ENCODE results near the gene POMC.
A peak's percentile ranks its signal among the peaks of the same experiment; 100 is the strongest.
"Not testable (repeated sequence)": the region's sequence is repeated elsewhere in the genome, so short reads cannot be mapped to it uniquely, and the experiment has no call there.

The POMC gene

DNA sequence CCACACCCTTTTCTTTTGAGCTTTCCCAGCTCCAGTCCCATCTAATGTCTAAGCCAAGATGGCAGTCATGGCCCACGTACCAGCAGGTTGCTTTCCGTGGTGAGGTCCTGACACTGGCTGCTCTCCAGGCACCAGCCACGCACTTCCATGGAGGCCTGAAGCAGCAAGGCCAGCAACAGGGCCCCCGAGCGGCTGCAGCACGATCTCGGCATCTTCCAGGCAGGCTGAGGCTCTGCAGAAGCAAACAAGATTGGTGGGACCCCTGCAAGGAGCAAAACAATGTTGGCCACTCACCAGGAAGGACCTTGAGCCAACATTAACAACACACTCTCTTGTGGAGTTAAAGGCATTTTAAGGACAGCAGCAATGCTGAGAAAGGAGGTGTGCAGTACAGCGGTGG is 3.8 kb downstream of the POMC start:
- Histone ChIP-seq H3K79me1 (ENCODE audit: low read length) (peaks cover 3% of the 10 kb centered on the region), H3K27me3 (ENCODE audit: insufficient read depth, low read length) (peaks cover 20% of the 10 kb centered on the region), H3K4me3 (ENCODE audit: low read depth, low read length) (no peak overlapping the region), H2BK120ac (ENCODE audit: insufficient read depth, low read length, poor library complexity) (no peak overlapping the region), H2BK5ac (ENCODE audit: low read depth, low read length, poor library complexity) (no peak overlapping the region), H4K12ac (ENCODE audit: low read depth, low read length) (no peak overlapping the region), H3K14ac (ENCODE audit: low read length) (no peak overlapping the region), H3K18ac (ENCODE audit: low read length) (no peak overlapping the region), H4K91ac (ENCODE audit: low read depth, low read length) (no peak overlapping the region), H3K9me3 (ENCODE audit: insufficient read depth, low read depth, low read length) (peaks cover 6% of the 10 kb centered on the region), H2AK5ac (ENCODE audit: low read length) (no peak overlapping the region), H3K79me2 (ENCODE audit: control insufficient read depth, insufficient read depth, low read length, poor library complexity) (no peaks in the 10 kb centered on the region), H3K9ac (ENCODE audit: low read length) (no peak overlapping the region), H3K23ac (ENCODE audit: low read length) (no peak overlapping the region), H2AFZ (ENCODE audit: insufficient read depth, low read length, poor library complexity) (no peak overlapping the region), H2BK12ac (ENCODE audit: low read length) (no peak overlapping the region), H3K4me2 (ENCODE audit: low read length) (no peak overlapping the region), H4K8ac (ENCODE audit: low read depth, low read length) (no peak overlapping the region), H3K36me3 (ENCODE audit: control insufficient read depth in 1 of 2, insufficient read depth in 2 of 2, low read length in 2 of 2) (no peaks in the 10 kb centered on the region), H3K27ac (ENCODE audit: low read depth, low read length) (no peak overlapping the region), H3K4me1 (ENCODE audit: control insufficient read depth in 1 of 2, insufficient read depth in 2 of 2, low read length in 2 of 2) (peaks cover 15 to 19% of the 10 kb centered on the region in 2 experiments), H3K4ac (ENCODE audit: low read depth, low read length) (no peak overlapping the region)
- DNase-seq, result no peak
- WGBS (ENCODE audit: extremely low coverage, insufficient coverage, insufficient read length), result no CpG with 5 or more reads among the region's 8 CpGs

GRCh38 chr2:25162061-25162460 is 6.3 kb downstream of the POMC start:
- H4K91ac ChIP-seq (ENCODE audit: low read depth, low read length); H2BK5ac ChIP-seq (ENCODE audit: low read depth, low read length, poor library complexity); H4K12ac ChIP-seq (ENCODE audit: low read depth, low read length); H4K8ac ChIP-seq (ENCODE audit: low read depth, low read length); H3K14ac ChIP-seq (ENCODE audit: low read length); H3K4ac ChIP-seq (ENCODE audit: low read depth, low read length); H2BK120ac ChIP-seq (ENCODE audit: insufficient read depth, low read length, poor library complexity); H3K4me3 ChIP-seq (ENCODE audit: low read depth, low read length); H3K18ac ChIP-seq (ENCODE audit: low read length); H2BK12ac ChIP-seq (ENCODE audit: low read length); H3K79me2 ChIP-seq (ENCODE audit: control insufficient read depth, insufficient read depth, low read length, poor library complexity); H2AFZ ChIP-seq (ENCODE audit: insufficient read depth, low read length, poor library complexity); H3K79me1 ChIP-seq (ENCODE audit: low read length); H3K9me3 ChIP-seq (ENCODE audit: insufficient read depth, low read depth, low read length); H3K27me3 ChIP-seq (ENCODE audit: insufficient read depth, low read length); DNase-seq; H3K23ac ChIP-seq (ENCODE audit: low read length); H2AK5ac ChIP-seq (ENCODE audit: low read length); H3K4me2 ChIP-seq (ENCODE audit: low read length); H3K27ac ChIP-seq (ENCODE audit: low read depth, low read length); H3K36me3 ChIP-seq (ENCODE audit: control insufficient read depth in 1 of 2, insufficient read depth in 2 of 2, low read length in 2 of 2); H3K9ac ChIP-seq (ENCODE audit: low read length): not testable (repeated sequence)
- peaks cover 12 to 18% of the 10 kb centered on the region in 2 experiments for H3K4me1 ChIP-seq (ENCODE audit: control insufficient read depth in 1 of 2, insufficient read depth in 2 of 2, low read length in 2 of 2)
- no CpG with 5 or more reads among the region's 7 CpGs for WGBS (ENCODE audit: extremely low coverage, insufficient coverage, insufficient read length)

- no peak overlapping the region for H3K18ac ChIP-seq (ENCODE audit: low read length)
- peaks cover 6% of the 10 kb centered on the region for H3K9me3 ChIP-seq (ENCODE audit: insufficient read depth, low read depth, low read length)
- no peak overlapping the region for H2BK12ac ChIP-seq (ENCODE audit: low read length)
- no peak overlapping the region for H3K27ac ChIP-seq (ENCODE audit: low read depth, low read length)
- no peak overlapping the region for H3K4ac ChIP-seq (ENCODE audit: low read depth, low read length)
- no peak overlapping the region for H2AK5ac ChIP-seq (ENCODE audit: low read length)
- H3K4me3 ChIP-seq (ENCODE audit: low read depth, low read length), result no peak overlapping the region
- no peak overlapping the region for H3K4me2 ChIP-seq (ENCODE audit: low read length)
- no peak overlapping the region for H2BK5ac ChIP-seq (ENCODE audit: low read depth, low read length, poor library complexity)
- no peaks in the 10 kb centered on the region for H3K27me3 ChIP-seq (ENCODE audit: insufficient read depth, low read length)
- no peak overlapping the region for H3K14ac ChIP-seq (ENCODE audit: low read length)
- no peaks in the 10 kb centered on the region for H3K36me3 ChIP-seq (ENCODE audit: control insufficient read depth in 1 of 2, insufficient read depth in 2 of 2, low read length in 2 of 2)
- H3K4me1 ChIP-seq (ENCODE audit: control insufficient read depth in 1 of 2, insufficient read depth in 2 of 2, low read length in 2 of 2), result peaks cover 12 to 18% of the 10 kb centered on the region in 2 experiments
- no peak overlapping the region for H4K12ac ChIP-seq (ENCODE audit: low read depth, low read length)
- no peak overlapping the region for H3K9ac ChIP-seq (ENCODE audit: low read length)
- H2BK120ac ChIP-seq (ENCODE audit: insufficient read depth, low read length, poor library complexity), result no peak overlapping the region
- no peak overlapping the region for H3K23ac ChIP-seq (ENCODE audit: low read length)
- H3K79me1 ChIP-seq (ENCODE audit: low read length), result peaks cover 3% of the 10 kb centered on the region
- peak overlapping the region; percentile 7 for H4K91ac ChIP-seq (ENCODE audit: low read depth, low read length)
- H2AFZ ChIP-seq (ENCODE audit: insufficient read depth, low read length, poor library complexity), result no peak overlapping the region
- DNase-seq, result no peak
- H3K79me2 ChIP-seq (ENCODE audit: control insufficient read depth, insufficient read depth, low read length, poor library complexity), result no peaks in the 10 kb centered on the region
- no CpG with 5 or more reads among the region's 69 CpGs for WGBS (ENCODE audit: extremely low coverage, insufficient coverage, insufficient read length)
- no peak overlapping the region for H4K8ac ChIP-seq (ENCODE audit: low read depth, low read length)
Measured at GRCh38 chr2:25161055-25161781, 7.2 kb downstream of the POMC start.

- H2AFZ ChIP-seq (ENCODE audit: insufficient read depth, low read length, poor library complexity), result no peak overlapping the region
- H3K79me2 ChIP-seq (ENCODE audit: control insufficient read depth, insufficient read depth, low read length, poor library complexity), result no peaks in the 10 kb centered on the region
- no peak overlapping the region for H3K18ac ChIP-seq (ENCODE audit: low read length)
- H4K91ac ChIP-seq (ENCODE audit: low read depth, low read length), result peak overlapping the region; percentile 20
- no peak overlapping the region for H2AK5ac ChIP-seq (ENCODE audit: low read length)
- H3K79me1 ChIP-seq (ENCODE audit: low read length), result peaks cover 3% of the 10 kb centered on the region
- H3K4me2 ChIP-seq (ENCODE audit: low read length), result peak overlapping the region; percentile 10
- H4K12ac ChIP-seq (ENCODE audit: low read depth, low read length), result no peak overlapping the region
- H3K9me3 ChIP-seq (ENCODE audit: insufficient read depth, low read depth, low read length), result peaks cover 6% of the 10 kb centered on the region
- no peak overlapping the region for H3K4me3 ChIP-seq (ENCODE audit: low read depth, low read length)
- no peak overlapping the region for H3K4ac ChIP-seq (ENCODE audit: low read depth, low read length)
- peak overlapping the region; percentile 2 for H3K14ac ChIP-seq (ENCODE audit: low read length)
- peaks cover 12 to 18% of the 10 kb centered on the region in 2 experiments for H3K4me1 ChIP-seq (ENCODE audit: control insufficient read depth in 1 of 2, insufficient read depth in 2 of 2, low read length in 2 of 2)
- no peak for DNase-seq
- H4K8ac ChIP-seq (ENCODE audit: low read depth, low read length), result peak overlapping the region; percentile 17
- no peak overlapping the region for H2BK120ac ChIP-seq (ENCODE audit: insufficient read depth, low read length, poor library complexity)
- no peaks in the 10 kb centered on the region for H3K27me3 ChIP-seq (ENCODE audit: insufficient read depth, low read length)
- H3K36me3 ChIP-seq (ENCODE audit: control insufficient read depth in 1 of 2, insufficient read depth in 2 of 2, low read length in 2 of 2), result no peaks in the 10 kb centered on the region
- WGBS (ENCODE audit: extremely low coverage, insufficient coverage, insufficient read length), result no CpG with 5 or more reads among the region's 10 CpGs
- no peak overlapping the region for H3K23ac ChIP-seq (ENCODE audit: low read length)
- H3K27ac ChIP-seq (ENCODE audit: low read depth, low read length), result peak overlapping the region; percentile 19
- H2BK12ac ChIP-seq (ENCODE audit: low read length), result no peak overlapping the region
- H3K9ac ChIP-seq (ENCODE audit: low read length), result peak overlapping the region; percentile 15
- no peak overlapping the region for H2BK5ac ChIP-seq (ENCODE audit: low read depth, low read length, poor library complexity)
Measured at GRCh38 chr2:25160376-25160775, 8.0 kb downstream of the POMC start.
